HG02870 (cell line): ENCODE results near the gene NAE1.
"Not testable (repeated sequence)": the region's sequence is repeated elsewhere in the genome, so short reads cannot be mapped to it uniquely, and the experiment has no call there.

Experiments used
- ATAC-seq: cut with Tn5 transposase; IDR thresholded peaks from one replicate; pipeline ENCODE4 v1.9.1; 2021; ENCODE audit warnings: mild to moderate bottlenecking, moderate library complexity; ENCODE audit not compliant: unreplicated experiment

NAE1 gene

DNA sequence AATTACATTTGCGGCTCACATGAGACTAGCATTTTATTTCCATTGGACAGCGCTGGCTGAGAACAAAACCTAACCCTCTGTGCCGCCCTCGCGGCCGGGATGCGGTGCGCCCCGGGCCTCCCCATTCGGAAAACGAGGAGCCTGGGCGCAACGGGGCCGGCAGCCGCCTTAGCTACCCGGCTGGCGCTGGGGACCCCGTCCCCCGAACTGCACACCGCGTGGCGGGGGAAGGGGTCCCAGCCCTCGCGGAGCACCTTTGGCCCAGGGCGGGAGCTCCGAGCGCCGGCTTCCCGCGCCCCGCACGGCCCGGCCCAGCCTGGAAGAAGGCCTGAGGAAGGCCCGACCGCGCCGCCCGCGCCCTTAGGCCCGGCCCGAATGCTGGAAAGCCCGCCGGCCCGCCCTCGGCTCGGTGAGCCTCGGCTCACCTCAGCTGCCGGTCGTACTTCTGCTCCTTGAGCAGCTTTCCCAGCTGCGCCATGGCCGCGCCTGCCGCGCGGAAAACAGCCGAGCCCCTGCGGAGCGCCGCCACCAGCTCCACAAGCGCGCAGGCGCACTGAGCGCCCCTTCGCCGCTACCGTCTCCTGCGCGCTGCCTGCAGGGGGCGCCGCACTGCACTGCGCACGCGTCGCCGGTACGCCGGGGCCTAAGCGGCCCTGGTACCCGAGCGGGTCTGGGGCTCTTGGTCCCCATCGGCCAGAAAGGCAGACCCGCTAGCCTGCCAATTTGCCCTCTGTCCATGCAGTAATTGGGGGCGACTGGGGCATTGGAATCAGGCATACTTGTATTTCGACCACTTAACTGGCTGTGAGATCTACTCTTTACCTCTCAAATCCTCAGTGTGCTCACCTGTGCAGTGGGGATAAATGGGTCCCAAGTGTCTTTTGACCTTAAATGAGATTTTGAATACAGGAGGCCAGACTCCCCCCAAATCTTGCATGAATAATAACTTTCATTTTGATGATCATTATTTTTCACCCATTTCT, at the start of gene NAE1:
Gene NAE1 (minus strand): TSS at position 555 of the 983 bp plus-strand sequence. CDS start 77 bp downstream, at position 478.
- peak; percentile 86 for ATAC-seq

DNA sequence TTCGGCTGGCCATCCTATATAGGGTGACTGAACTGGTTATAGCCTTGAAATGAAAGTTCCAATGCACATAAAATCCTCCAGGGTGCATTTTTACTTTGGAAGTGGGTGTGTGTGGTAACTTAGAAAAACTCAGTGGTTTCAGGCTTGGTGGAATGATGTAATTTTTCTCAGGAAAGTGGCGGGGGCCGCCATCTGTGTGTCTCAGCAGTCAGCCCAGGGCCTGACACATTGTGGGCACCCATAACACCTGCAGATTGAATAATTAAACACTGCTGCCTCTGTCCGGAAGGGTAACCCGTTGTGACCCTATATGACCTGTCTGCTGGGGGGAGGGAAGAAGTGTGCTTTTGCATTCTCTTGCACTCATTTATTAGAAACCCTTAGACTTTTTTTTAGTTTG, 47.3 kb upstream of the NAE1 start:
- ATAC-seq, result no peak

DNA sequence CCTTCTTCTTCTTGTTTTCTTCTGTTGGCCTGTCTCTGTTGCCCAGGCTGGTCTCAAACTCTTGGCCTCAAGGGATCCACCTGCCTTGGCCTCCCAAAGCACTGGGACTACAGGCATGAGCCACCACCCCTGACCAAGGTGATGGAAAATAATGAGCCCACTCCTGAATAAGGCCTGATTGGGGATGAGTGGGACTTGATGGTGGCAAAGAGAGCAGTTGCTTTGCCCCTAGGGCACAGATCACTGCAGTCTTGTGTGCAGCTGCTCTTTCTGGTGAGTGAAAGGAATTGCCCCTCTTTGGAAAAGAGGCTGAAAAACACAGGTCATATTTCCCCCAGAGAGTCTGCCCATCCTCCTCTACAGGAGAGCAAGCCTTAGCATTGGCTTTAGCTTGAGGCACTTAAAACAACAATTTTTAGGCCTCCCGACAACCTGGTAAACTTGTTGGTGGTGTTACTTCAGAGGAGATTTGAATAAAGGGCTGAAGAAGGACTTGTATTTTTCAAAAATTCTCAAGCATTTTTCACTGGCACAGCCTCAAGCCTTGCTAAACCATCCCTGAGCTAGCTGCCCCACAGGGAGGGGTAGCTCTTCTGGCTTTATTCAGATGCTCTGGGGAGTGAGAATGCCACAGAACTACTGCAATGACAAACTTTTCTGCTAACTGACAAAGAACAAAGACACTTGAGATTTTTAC, 43.5 kb upstream of the NAE1 start:
- ATAC-seq, result no peak

DNA sequence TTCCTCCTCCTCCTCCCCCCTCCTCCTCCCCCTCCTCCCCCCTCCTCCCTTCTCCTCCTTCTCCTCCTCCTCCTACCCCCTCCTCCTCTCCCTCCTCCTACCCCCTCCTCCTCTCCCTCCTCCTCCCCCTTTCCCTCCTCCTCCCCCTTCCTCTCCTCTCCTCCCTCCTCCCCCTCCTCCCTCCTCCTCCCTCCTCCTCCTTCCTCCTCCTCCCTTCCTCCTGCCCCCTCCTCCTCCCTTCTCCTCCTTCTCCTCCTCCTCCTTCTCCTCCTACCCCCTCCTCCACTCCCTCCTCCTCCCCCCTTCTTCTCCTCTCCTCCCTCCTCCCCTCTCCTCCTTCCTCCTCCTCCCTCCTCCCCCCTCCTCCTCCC, 42.9 kb upstream of the NAE1 start:
- ATAC-seq, result no peak

DNA sequence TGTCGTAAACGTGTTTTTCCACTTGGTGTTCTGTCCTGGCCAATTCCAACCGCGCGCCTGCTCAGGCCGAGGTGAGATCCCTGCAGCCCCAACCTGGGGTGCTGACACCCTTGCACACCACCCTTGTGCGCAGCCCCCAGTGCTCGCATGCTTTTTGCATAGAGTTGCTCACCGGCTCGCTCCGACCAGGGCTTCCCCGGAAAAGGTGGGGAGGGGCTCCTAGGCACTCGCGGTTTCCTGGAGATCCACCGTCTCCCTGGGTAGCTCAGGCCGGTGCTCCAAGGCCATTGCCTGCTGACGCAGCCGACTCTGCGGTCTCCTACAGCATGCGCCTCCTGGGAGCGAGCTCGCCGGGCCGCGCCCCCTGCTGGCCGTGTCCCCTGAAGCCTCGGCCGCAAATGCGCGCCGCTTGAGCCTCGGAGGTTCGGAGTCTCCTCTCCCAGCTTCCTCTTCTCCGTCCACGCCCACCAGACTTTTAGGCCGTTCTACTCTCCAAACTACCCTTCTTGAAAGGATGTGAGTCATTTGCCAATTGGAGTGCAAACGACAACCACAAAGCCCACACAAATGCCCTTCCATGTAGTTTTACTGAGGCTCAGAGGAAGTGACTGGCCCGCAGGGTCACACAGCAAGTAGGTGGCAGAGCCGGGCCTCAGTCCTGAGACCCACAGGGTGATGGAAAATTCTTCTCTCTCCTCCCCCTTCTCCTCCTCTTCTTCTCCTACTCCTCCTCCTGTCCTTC, 42.3 kb upstream of the NAE1 start:
- ATAC-seq, result peak; percentile 82

DNA sequence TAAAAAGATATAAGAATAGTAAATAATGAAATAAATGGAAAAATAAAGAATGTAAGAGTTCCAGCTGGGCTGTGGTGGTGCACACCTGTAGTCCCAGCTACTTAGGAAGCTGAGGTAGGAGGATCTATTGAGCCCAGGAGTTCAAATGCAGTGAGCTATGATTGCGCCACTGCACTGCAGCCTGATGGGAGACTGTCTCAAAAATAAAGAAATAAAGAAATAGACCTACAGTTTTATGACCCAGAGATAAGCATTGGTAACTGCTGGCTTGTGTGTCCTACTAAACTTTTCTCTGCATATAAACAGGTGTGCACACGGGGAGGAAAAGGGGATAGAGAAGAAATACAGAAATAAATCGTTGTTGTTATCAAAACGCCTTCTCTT, 41.8 kb upstream of the NAE1 start:
- ATAC-seq, result no peak

DNA sequence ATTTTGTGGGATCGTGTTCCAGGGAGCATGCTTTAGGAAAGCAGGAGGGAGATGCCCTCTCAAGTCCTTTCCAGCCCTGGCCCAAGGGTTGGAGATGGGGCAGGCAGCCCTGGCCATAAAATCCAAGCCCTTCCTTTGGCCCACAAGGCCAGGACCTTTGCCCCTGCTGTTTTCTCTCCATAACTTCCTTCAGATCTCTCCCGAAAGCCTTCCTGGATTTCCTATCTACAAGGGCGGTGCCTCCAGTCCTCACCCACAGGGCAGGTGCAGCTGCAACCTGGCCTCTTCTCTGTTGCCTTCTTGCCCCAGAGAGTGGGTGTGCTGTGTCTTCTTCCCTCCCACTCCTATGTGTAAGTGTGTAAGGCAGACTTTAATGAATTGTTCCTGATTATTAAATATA, 41.1 kb upstream of the NAE1 start:
- no peak for ATAC-seq

DNA sequence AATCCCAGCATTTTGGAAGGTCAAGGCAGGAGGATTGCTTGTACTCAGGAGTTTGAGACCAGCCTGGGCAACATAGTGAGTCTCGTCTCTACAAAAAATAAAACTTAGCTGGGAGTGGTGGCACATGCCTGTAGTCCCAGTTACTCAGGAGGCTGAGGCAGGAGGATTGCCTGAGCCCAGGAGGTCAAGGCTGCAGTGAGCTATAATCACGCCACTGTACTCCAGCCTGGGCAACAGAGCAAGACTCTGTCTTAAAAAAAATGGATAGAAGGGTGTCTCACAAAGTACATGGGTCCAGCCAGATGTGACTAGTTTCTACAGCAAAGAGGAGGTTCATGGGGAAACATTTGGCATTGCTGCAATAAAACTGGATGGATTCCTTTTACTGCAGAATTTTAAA, 40.6 kb upstream of the NAE1 start:
- not testable (repeated sequence) for ATAC-seq

DNA sequence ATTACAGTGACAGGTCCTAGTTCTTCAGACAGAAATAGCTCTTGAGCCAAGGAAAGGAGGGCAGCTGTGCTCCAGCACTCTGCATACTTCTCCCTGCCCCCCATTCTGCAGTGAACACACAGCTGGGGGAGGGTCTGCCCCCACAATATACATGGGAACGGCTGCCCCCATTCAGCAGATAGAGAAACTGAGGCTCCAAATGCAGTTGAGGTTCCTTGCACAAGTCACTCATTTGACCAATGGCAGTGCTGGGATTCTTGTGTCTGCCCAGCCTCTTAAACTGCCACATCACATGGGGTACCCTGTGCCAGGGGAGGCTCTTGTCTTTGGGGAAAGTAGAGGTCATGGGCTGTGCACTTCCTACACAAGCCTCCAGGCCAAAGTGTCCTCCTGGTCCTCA, 38.6 kb upstream of the NAE1 start:
- ATAC-seq, result no peak

DNA sequence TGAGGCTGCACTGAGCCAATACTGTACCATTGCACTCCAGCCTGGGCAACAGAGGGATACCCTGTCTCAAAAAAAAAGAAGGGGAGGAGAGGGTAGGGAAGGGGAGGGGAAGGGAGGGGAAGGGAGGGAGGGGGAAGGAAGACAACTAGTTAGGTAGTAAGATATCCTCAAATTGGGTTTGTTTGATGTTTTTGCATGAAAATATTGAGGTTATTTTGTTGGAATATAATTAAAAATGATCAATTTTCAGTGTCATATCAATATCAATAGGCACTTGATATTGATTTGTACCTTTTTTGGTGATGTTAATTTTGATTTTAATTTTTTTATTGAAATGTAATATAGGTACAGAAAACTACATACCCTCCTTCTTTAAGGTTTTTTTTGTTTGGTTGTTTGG, 32.9 kb upstream of the NAE1 start:
- ATAC-seq, result no peak

DNA sequence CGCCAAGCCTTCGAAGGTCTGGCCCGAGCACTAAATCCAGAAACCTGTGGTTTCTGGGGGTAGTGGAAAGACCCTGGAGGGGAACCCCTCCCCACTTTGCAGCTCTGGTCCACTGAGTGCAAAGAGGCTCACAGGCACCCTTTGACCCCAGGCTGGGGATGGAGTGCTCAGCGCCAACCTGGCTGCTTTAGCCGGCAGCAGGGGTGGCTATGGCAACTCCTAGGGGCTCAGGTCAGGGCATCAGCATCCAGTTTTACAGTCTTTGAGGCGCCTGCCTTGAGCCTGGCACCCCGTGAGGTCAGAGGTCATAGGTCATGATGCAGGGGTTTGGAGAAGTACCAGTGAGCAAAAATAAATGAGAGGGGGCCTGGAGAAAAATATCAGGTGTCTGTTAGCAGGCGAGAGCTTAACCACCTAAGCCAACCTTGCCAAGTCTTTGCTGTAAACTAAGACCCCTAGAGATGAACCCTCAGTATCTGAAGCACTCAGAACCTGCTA, 31.3 kb upstream of the NAE1 start:
- ATAC-seq, result no peak

DNA sequence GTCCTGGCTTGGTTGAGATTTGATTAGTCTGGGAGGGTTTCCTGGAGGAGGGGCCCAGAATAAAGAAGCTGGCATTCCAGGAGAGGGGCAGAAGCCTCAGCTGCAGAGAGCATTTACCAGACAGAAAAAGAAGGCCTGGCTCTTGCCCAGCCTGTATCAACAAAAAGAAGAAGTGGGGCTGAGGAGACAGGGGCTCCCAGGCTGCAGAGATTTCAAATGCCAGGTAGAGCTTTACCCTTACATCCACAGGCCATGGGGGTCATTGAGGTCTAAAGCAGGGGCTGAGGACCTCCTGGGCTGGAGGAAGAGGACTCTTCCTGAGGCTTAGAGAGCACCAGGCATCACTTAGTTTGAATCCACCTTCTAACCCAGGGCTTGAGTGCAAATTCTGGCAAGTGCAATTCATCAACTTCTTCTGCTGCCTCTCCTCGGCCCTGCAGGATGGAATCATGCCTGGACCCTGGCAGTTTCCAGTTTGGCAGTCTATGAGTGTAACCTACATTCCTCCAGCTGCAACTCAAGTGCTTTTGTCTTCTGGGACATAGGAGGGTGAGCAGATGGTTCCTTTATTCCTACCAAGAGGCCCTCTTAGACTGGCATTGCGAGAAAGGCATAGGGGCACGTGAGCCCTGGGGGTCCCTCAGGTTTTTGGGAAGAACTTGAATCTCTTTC, 28.8 kb upstream of the NAE1 start:
- ATAC-seq, result no peak

DNA sequence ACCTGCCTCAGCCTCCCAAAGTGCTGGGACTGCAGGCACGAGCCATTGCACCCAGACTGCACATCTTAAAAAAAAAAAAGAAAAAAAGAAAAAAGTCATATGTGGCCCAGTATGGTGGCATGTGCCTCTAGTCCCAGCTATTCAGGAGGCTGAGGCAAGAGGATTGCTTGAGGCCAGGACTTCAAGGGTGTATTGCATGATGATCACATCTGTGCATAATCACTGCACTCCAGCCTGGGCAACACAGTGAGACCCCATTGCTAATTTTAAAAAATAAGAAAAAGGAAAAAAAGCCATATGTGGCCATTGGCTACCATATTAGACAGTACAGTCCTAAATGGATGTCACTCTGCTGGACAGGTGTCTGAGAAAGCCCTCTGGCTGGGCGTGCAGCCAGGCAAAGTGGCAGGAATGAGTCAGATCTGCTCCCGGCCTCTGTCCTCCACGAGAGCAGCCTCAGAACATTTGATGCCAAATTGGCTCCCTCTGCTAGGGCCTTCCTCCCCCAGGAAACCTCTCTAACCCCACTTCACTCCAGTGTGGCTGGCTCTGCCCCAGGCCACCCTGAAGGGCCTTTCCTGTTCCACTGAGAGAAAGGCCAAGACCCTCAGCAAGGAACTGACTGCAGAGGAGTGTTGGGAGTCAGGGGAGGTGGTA, 28.1 kb upstream of the NAE1 start:
- no peak for ATAC-seq

DNA sequence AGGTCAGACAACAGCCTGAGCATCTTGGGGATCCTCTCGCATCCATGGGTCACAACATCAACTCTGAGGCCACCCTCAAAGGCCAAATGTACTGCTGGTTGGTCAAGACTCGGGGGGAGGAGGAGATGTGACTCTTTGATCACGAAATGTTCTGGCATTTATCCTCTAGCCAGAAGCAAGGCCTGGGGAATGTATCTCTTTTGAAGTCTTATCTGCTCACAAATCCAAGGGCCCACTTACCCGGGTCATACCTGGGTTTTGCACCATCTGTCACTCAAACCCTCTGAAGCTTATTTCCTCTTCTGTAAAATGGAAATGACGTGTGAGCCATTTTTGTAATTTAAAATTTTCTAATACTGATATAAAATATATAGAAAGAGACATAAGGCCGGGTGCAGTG, 26.7 kb upstream of the NAE1 start:
- no peak for ATAC-seq

DNA sequence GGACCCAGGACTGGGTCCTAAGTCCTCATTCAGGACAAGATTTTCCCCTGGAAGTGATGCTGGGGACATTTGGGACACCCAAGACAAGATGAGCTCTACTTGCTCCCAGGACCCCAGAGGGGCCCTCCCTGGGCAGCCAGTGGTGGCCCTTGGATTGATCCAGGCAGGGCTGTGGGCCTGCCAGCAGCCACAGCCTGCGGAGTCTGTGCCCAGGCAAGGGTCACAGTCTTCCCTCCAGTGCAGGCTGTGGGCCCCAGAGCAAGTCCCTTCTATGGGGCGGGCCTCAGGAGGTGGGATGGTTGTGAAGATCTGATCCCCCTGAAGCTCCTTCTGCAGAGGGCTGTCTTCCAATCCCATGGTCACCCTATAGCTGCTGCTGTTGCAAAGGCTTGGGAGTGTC, 26.0 kb upstream of the NAE1 start:
- no peak for ATAC-seq

DNA sequence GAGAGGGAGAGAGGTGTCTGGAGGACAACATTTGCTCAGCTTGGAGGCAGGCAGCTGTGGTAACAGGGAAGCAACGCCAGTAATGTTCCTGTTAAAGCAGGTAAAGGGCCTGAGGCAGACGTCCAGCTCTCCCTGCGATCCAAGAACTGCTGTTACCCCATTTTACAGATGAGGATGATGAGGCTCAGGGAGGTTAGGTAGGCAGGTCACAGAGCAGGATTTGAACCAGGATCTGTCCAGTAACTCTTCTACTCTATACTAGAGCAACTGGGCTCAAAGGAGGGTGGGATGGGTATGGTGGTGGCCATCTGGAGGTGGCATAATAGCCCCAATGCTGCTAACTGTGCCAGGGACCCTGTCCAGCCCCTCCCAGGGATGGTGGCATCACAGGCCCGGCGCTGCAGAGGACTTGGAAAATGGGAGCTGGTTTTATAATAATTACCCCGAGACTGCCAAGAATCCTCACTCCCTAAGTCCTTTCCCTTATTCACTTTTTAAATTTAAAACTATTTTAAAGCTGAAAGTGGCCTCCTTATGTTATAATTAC, 25.5 kb upstream of the NAE1 start:
- no peak for ATAC-seq

DNA sequence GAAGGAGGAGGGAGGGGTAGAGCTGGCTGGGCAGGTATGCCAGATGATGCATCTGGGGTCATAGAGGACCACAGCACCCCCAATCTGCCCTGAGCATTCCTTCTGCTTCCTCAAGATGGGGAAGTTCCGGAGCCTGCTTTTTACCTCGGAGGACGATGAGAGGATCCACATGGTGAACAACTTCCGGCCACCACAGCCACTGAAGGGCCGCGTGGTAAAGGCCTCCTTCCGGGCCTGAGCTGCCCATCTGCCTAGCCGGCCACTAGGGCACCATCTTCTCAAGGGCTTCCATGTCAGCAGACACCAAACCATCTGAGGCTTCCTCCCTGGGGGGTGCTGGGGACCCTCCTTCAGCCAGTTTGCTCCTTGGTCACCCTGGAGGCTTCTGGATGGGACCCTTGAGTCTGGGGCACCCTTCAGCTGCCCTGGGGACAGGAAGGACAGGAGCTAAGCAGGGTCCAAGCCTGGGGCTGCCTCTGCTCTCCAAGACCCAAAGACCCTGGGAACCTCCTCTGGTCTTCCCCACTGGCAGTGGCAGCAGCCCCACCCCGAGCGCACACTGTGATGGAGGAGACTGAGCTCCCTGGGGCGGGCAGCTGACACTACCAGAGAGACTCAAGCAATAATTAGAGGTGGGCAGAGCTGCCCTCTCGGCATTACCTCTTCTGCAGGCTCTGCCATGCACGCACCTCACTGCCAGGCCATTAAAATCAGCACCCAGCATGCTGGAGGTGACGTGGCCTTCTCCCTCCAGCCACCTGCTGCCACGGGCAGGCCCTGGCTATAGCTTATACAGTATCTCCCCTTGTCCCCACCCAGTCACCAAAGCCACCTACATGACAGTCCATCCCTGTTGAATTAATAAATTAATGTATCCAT, 22.7 kb upstream of the NAE1 start:
- ATAC-seq, result no peak

DNA sequence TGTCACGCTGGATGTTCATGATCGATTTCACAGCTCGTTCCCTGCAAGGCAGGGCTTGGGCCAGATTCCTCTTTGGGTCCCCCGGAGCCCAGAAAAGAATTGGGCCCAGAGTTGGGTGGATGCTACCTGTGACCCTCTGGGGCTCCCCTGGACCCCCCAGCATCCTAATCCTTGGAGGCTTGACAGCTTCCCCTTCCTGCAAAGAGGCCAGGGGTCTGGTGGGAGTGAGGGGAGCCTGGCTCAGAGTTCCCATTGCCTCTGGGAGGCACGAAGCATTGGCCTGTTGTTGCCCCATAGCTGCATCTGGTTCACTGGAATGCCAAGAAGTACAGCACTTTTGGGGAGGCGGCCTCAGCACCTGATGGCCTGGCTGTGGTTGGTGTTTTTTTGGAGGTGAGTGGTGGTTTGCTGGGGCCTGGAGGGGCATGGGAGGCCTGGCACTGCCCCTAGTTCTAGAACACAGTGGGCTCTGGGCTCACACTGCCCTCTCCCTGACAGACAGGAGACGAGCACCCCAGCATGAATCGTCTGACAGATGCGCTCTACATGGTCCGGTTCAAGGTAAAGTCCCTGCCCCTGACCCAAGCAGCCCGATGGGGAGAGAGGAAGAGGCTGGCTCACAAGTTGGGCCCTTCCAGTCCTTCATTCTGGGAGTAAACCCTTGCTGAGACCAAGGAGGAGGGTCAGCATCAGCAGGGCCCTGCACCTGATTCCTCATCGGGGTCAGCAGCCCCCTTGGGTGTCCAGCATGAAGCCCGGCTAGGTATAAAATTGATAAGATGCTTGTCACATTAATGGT, 20.6 kb upstream of the NAE1 start:
- ATAC-seq, result no peak
